Activated CD4-positive, alpha-beta T cell treated with anti-CD3 and anti-CD28 coated beads, Interleukin-2, amount 50 U/mL, for 1 hour (primary cell): ENCODE data around the gene KCNMA1.
"Not testable (repeated sequence)": the region's sequence is repeated elsewhere in the genome, so short reads cannot be mapped to it uniquely, and the experiment has no call there.

ENCODE experiments used
- DNase-seq: peaks from one replicate; pipeline ENCODE4 v3.0.0-alpha.2; 2020

KCNMA1 gene

DNA sequence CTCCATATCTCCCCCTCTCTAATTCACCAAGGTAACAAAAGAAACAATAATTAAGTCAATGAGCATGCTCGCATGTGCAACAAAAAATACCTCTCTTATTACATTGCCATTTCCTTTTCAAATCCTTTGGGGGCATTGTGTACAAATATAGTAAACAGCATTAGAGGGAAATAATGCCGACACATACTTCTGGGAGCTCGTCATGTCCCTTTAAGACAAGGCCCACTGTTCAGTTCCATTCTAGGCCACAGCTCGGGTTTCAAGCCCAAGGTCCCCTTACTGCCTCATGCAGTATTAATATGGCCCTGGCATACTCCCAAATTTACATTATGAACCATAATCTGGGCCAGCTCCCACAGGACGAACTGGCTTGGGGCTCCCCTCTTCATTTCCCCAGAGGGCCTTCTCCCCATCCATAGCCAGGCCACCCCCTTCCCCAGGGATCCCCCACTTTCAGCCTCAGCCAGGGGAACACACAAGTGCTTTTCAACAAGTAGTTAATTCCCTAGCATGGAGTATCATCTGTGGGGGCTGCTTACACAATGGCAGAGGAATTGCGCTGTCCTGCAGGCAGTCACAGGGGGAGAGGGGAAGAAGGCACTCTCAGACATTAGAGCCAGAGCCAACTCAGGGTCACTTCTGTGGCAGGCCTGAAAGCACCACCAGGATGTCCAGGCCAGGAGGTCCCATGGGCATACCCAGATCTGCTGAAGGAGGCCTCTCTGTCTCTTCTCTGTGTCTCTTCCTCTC lies 110.6 kb downstream of the KCNMA1 start:
- no peak for DNase-seq

DNA sequence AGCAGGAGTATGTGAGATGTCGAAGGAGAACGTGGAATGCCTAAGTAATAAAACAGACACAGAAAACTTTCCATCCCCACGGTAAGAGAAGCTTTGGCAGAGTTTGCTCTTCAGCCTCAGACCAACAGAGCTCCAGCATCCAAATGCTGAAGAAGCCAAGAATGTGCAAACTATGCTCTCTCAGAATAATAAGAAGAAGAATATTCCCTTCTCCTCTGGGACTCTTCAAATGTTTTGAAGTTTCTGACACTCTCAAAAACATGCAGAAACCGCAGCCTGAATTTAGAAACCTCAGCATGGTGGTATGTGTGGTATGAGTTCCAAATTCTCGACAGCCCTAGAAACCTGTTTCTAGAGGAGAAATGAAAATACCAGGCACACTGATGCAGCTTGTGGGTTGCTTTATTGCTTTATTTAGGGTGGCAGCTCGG lies 113.3 kb downstream of the KCNMA1 start:
- no peak for DNase-seq

DNA sequence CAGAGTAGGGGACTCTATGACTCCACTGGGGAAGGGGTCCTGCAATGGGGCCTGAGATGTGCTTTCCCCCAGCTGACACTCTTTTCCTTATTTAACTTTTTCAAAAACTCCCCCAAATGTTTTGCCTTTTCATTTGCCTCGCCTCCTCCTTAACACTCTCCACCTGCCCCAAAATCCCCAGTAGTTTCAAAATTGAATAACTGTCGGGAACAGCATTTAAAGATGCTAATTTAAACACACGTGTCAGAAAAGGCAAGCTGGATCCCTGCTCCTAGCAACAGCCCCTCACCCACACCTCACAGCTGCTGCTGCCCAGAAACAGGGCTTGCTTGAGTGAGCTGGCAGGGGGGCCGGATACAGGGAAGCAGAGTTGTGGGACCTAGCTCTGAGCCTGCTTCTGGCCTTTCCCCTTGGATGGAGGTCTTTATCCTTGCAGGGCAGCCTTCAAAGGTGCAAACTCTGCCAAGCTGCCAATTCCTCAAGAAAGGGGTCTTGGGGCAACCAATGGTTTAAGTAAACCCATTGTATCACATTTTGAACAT lies 115.3 kb downstream of the KCNMA1 start:
- DNase-seq, result no peak

DNA sequence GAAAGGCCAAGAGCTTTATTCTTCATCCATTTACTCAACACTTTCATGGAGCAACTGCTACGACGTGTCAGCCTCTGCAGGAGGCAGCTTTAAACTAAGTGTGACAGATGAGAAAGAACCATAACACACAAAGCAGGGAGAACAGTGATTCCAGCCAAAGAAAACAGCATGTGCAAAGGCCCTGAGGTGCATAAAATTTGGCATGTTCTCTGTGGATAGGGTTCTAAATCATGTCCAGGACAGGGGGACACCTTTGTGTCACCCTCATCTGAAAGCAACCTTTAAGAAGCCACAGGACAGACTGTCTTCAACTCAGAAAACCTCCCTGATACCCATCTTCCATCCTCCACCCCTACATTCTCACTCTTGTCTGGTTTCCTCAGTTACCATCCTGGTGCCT lies 116.6 kb downstream of the KCNMA1 start:
- no peak for DNase-seq

DNA sequence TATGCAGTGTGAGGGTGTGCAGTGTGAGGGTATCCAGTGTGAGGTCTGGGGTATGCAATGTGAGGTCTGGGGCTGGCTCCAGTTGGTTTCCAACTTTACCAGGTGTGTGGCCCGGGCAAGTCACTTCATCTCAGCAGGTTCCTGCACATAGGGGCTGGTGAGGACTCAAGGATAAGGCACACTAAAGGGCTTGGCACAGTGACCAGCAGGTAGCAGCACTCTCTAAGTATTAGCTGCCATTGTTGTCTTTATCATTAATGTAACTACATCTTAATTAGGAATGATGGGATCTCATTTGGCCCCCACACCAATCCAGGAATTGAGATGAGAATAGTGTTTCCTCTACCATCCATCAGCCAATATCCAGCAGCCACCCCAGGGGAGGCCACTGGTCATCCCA lies 117.3 kb downstream of the KCNMA1 start:
- DNase-seq, result no peak

DNA sequence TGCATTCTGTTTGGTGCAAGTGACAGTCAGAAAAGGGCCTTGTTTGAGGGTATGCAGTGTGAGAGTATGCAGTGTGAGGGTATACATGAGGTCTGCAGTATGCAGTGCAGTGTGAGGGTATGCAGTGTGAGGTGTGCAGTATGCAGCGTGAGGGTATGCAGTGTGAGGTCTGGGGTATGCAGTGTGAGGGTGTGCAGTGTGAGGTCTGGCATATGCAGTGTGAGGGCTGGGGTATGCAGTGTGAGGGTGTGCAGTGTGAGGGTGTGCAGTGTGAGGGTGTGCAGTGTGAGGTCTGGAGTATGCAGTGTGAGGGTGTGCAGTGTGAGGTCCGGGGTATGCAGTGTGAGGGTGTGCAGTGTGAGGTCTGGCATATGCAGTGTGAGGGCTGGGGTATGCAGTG lies 117.8 kb downstream of the KCNMA1 start:
- DNase-seq, result not testable (repeated sequence)

DNA sequence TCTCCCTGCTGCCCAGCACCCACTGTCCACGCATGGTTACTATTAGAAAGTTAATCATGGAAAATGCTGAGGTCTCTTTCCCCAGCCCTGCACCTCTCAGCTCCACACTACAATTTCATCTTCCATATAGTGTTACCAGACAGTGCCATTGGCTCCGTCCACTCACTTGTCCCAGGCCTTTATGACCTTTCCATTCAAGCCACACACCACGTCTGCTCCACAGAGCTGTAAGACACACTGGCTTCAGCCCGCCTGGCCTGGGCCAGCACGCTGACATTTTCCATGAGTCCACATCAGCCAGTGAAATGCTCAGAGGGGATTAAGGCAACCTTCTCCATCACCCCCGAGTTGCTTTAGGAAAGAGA lies 118.7 kb downstream of the KCNMA1 start:
- DNase-seq, result no peak

DNA sequence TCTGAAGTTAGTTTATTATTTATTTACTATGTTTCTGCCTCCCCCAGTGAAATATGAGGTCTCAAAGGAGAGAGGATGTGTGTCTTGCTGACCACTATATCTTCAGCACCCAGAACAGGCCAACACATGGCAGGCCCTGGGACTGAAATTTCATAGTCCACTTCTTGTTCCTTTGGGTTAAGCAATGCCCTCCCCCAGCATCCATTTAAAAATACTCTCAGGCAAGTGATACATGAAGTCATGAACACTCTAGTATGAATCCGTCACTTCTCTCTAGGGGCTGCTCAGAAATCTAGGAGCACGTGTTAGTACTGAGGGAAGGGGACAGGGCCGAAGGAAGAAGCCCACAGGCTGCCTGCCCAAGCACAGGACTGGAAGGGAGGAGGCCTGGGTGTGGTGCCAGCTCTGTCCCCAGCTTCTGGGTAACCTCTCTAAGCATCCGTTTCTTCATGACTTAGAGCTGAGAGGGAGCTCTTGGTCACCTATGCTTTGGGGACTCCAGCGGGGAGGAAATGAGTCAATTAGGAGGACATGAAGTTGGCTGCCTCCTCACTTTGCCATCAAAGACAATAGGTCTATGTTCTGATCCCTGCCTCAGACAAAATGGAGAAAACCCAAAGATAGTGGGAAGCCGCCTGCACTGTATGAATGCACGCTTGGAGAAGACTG lies 119.2 kb downstream of the KCNMA1 start:
- no peak for DNase-seq

DNA sequence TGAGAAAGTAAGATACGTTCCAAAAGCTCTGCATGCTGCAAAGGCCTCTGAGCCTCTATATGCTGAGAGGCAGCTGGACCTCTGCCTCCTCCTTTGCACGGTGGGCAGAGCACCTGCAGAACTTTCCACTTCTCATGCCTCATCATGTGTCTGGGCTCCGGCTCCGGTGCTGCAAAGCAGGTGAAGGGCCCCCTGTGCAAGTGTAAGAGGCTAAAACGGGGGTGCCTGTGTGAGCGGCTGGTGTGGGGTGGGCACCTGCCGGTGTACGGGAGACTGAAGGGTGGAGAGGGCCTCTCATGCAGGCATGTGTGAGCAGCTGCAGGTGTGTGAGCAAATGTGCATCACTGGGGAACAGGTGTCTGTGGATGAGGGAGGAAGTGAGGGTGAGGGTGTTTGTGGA lies 121.0 kb downstream of the KCNMA1 start:
- DNase-seq, result no peak

DNA sequence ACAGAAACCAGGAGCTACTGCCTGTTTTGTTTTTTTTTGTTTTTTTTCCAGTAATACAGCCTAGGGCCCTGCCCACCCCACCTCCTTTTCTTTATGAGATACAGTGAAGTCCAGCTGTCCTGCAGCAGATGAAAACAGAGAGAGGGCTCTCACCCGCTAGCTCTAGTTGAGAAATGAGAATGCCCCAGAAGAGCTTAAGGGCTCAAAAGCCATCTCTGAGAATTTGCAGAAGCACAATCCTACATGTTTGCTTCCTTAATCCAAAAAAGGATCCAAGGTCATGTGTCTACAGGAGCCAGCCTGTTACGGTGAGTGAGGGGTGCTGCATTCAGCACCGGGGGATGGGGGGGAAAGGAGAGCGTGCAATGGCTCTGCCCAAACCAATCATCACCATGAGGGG lies 122.7 kb downstream of the KCNMA1 start:
- no peak for DNase-seq

DNA sequence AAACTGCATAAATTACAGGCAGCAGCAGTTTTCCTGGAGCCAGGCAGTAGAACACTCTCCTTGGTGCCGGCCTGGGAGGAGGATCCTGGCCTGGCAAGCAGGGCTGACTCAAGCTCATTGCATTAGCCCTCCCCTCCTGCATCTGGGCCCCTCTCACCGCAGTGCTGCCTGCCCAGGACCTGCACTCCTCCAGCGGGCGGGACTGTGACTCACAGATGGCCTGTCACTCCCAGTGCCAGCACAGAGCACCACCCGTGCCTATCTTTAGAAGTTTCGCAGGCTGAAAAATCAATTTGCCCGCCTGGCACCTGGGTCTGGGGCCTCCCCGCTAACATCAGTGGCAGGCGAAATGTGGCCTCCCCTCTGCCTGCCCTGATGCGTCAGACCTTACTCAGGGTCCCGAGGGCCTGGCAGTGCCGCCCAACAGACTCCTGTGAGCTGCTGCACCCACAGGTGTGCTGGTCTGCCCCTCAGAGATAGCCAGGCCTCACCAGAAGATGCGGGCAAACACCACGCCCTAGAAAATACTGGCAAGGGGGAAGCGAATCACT lies 123.8 kb downstream of the KCNMA1 start:
- DNase-seq, result no peak

DNA sequence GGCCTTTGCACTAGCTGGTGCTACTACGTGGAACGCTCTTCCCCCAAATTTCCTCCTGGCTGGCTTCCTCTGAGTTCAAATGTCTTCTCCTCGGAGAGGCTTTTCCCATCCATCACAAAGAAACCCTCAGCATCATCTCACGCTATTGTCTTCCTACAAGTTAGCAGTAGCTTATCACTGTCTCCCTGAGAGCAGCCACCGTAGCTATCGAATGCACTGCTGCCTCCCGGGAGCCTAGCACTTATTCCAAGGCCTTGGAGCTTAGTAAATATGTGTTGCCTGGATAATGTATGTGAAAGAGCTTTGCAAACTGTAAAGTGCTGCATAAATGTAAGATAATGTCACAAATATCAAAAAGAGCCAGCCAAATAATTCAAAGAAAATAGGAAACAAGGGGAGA lies 124.4 kb downstream of the KCNMA1 start:
- DNase-seq, result no peak

DNA sequence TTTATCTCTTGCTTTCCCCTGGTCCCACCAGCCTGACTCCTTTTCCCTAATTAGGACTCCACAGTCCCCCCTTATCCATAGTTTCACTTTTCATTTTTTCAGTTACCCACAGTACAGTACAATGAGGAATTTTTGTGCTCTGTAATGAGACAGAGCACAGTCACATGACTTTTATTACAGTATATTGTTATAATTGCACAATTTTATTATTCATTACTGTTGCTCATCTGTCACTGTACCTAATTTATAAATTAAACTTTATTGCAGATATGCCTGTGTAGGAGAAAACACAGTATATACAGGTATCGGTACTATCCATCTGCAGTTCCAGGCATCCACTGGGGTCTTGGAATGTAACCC lies 125.4 kb downstream of the KCNMA1 start:
- no peak for DNase-seq

DNA sequence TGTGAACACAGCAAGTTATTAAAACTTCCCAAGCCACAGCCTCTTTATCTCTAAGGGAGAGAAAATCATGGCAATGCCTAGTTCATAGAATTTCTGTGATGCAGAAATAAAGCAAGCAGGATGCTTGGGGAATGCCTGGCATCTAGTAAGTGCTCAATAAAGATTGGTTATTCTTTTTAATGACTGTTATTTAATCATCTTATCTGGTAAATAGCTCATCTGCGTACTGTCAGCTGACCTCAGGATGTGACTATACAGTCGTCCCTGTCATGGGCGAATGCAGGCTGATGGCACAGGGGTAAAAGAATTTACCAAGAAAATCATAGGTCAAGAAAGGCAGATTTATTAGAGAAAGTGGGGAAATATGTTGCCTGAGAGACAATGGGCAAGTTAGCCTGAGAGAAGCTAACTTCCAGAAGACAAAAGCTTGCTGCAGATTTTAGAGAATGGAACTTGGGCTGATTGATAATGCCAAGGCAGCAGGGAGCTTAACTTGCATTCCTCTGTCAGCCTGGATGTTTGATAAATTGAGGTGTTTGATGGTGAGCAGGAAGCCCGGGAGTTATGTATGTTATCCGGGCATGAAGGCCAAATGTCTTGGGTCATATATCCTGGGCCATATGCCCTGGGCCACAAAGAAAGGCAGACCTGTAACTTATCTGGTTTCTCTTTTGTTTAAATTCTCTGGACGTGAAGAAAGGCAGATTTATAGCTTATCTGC lies 126.0 kb downstream of the KCNMA1 start:
- no peak for DNase-seq

DNA sequence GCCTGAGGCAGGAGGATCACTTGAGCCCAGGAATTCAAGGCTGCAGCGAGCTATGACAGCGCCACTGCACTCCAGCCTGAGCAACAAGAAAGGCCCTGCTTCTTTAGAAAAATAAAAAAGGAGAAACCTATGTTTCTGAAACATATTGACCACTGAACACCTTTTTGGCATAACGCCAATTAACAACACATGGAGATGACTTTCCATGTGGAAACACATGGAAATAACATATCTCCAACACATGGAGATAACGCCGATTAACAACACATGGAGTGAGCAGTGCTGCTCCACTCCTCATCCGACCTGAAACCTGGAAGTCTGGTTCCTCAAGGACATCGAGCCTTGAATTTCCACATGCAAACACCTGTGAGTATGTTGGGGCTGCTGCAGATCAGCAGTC lies 126.9 kb downstream of the KCNMA1 start:
- no peak for DNase-seq

DNA sequence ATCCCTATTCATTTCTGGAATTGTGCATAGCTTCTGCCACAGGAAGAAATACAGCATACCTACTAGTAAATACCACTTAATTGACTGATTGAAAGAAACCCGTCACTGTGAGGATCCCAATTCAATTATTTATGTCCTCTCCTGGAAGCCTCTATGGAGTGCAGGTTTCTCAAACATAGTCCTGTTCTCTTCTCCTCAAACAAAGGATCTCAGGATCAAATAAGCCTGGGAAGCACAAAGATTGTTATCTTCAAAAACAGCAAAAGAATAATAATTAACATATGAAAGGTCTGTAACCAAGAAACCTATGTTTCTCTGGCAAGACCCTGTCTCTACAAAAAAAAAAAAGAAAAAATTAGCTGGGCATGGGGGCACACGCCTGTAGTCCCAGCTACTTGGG lies 127.3 kb downstream of the KCNMA1 start:
- DNase-seq, result no peak

DNA sequence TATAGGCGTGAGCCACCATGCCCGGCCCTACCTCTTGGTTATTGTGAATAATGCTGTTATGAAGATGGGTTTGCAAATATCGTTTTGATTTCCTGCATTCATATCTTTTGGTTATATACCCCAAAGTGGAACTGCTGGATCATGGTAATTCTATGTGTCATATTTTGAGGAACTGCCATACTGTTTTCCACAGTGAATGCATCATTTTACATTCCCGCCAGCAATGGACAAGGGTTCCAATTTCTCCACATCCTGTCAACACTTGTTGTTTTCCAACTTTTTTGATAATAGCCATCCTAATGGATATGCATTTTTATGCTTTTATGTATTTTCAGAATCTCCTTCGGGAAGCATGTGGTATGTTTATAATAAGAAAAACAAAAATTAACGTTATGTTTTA lies 128.2 kb downstream of the KCNMA1 start:
- DNase-seq, result no peak

DNA sequence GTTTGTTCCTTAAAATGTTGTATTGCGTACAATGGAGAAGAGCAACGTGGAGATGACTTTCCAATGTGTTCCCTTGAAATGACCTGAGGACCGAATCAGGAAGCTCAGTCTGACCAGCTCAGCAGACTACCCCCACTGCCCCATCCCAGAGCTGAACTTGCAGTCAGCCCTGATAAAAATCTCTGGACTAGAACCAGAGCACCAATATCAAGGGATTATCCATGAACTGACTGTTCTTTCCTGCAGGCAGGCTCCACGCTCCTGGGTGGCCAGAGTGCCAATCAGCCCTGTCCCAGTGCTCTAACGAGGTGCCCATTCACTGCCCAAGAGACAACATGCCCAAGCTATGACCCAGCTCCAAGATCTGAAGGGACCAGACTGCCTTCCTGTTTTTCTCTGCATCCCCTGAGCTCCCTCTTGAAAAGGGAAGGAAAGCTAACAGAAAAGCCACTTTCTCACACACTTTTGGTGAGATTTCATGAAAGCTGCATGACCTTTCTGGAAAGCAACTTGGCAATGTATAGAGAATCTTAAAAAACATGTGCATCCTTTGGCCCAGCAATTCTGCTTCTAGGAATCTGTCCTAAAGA lies 130.2 kb downstream of the KCNMA1 start:
- no peak for DNase-seq

DNA sequence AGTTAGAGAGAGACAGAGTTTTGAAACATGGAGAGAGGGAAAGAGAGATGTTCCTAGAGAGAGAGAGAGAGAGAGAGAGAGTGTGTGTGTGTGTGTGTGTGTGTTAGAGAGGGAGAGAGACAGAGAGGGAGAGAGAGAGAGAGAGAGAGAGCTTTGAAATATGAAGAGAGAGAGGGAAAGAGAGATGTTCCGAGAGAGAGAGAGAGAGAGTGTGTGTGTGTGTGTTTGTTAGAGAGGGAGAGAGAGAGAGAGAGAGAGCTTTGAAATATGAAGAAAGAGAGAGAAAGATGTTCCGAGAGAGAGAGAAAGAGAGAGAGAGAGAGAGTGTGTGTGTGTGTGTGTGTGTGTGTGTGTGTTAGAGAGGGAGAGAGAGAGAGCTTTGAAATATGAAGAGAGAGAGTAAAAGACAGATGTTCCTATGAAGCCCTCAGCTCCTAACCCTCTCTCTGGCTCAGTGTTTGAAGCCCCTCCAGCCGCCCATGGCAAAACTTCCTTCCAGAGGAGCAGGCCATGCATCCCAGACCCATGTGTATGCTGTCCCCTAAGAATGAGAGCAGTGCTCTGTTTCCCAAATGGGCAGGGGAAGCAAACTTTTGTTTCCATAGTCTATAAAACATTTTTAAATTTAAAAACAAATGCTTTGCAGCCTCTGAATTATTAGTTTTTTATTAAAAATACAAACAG lies 130.9 kb downstream of the KCNMA1 start:
- no peak for DNase-seq

DNA sequence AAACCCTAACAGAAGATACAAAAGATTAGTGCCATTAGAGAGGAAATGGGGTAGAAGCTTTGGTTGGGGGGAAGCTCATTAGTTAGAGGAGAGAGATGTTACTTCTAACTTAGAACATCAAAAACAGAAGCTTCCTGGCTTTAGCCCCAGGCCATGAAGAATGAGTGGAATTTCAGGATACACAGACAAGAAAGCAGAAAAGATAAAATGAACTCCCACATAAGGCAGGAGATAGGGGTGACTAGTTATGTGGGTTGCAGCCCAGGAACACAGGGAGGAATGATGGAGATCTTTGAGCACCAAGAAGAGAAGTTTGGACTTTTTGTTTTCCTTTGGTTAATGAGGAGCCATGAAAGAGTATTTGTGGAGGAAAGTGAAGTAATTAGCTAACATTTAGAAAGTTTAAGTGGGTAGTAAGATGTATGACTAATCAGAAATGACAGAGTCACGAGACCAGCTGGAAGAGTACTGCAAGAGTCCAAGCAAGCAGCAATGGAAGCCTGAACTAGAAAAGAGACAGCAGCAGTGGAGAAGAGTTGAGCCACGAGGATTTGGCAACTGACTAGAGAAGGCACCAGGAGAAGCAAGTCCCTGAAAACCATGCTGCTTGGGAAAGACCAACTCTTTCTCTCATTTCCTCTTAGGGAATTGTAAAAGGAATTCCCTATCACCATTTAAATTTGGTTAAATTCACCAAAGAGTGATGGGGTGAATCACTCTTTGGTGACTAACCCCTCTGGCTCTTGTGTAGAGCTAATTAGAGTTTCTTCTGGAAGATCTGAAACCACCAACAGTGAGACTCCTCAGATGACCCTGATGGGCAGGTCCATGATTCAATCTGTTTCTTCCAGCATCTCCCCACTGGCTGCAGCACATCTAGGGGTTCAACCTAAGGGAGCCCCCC lies 131.9 kb downstream of the KCNMA1 start:
- no peak for DNase-seq

DNA sequence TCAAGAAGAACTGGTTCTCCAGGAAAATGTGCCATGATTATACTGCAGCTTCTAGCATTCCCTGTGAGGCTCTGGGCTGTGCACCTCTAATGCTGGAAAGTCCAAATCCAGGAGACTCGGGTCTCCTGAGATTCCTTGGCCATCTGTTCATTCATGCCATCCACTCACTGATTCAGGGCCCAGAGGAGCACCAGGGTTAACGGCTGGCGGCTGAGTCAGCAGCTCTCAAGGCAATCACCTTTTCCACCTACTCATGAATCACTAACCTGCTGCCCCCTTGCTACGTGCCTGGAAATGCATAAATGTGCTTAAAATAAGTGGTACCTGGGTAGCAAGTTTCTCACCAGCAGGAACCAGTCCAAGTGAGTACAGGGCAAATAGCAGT lies 132.7 kb downstream of the KCNMA1 start:
- DNase-seq, result no peak
